HG03558 (cell line): ENCODE measurements around the gene KIFC1.

Experiments used
- ATAC-seq: cut with Tn5 transposase; IDR thresholded peaks from one replicate; pipeline ENCODE4 v1.9.1; 2021; ENCODE audit warnings: moderate number of reproducible peaks; ENCODE audit not compliant: unreplicated experiment; ENCODE audit errors: extremely low read depth

KIFC1 gene

DNA sequence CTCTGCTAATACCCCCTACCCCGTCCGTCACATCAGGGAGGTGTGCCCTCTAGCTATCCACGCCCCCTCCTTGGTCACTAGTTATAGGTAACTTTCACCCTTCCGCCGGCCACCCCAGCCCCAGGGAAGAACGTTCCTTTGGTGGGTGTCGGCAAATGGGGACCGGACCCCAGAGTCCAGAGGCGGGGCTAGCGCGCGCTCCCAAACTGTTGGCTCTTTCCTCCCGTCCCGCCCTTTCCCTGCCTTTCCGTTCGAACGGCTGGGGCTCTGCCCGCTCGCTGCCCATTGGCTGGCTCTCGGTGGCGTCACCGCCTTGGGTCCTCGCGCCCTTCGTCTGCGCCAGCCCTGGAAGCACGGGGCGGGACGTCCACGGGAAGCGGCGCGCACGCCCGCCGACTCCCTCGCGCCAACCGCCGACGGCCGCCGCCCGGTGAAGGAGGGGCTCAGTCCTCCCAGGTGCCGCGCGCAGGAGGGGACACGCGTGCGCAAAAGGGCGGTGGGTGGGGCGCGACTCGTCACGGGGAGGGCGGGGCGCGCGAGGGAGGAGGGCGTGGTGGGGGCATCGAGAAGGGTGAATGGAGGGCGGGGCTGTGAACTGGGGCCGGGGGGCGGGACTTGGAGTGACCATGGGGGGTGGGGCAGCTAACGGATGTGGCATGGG is 18.6 kb downstream of the KIFC1 start:
- peak; percentile 39 for ATAC-seq

DNA sequence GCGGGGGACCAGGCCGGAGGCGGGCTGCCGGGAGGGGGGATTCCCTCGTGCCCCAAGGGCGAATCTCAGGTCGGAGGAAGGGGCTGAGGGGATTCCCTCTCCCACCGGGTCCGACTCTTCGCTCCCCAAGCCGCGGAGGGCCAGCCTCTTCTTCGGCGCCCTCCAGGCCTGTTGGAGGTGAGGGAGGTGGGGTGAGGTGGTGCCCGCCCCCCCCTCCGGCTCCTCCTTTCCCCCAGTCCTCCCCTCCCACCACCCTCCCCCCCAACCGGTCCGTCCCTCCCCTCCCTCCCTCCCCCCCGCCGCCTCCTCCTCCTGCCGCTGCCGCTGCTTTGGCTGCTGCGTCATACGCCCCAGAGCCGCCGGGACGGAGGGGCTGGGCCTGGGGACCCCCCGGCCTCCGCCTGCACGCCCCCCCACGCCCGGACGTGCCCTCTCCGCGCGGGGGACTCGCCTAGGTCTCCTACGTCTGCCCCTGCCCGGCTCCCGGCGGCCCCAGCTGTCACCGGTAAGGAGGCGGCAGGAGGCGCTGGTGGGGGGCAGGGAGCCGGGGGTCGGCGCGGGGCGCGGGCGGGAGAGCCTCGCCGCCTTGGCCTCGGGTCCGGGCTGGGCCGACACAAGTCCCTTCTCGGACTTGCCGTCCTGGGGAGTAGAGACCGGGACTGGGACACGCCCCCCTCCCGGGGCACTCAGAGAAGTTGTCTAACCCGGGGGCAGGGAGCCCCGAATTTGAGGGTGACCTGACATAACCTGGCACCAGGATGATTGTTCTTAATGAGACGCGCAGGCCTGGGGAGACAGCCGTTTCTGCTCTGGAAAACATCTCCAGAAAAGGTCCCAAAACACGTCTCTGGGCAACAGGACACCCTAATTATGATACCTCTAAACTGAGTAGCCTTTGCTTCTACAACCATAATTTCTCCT is 19.3 kb downstream of the KIFC1 start, which contains the start of gene PHF1:
TSS of gene PHF1 (plus strand) at position 304 of the 921 bp plus-strand sequence. CDS start 1,250 bp downstream, outside the sequence.
- peak; percentile 13 for ATAC-seq

- ATAC-seq = no peak
Observed at GRCh38 chr6:33411632-33412005, 20.0 kb downstream of the KIFC1 start.

DNA sequence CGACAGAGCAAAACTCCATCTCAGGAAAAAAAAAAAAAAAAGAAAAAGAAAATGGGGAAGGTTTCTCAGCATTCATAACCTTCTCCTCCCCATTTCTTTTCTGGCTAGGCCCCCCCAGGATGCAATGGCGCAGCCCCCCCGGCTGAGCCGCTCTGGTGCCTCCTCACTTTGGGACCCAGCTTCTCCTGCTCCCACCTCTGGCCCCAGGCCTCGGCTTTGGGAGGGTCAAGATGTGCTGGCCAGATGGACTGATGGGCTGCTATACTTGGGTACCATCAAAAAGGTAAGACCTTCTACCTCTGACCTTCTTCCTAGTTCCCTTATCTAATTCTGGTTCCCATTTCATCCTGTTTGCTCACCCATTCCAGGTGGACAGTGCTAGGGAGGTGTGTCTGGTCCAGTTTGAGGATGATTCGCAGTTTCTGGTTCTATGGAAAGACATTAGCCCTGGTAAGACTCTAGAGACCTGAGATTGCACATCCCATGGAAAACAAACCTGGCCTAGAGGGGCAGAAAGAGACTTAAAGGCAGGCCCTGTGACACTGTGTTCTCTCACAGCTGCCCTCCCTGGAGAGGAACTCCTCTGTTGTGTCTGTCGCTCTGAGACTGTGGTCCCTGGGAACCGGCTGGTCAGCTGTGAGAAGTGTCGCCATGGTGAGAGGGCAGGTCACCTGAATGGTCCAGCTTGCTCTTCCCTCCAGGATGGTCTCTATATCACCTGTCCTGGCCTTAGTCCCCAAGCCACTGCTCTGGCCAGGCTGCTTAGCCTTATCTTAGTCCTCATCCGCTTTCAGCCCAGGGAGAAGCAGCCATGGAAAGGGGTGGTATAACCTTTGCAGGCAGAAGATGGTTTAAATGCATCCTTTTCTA is 20.8 kb downstream of the KIFC1 start:
- ATAC-seq = no peak

GRCh38 chr6:33413241-33414120 is 21.9 kb downstream of the KIFC1 start:
- no peak for ATAC-seq

- no peak for ATAC-seq
Observed at GRCh38 chr6:33414592-33415271, 23.1 kb downstream of the KIFC1 start.

GRCh38 chr6:33415831-33416230 is 24.2 kb downstream of the KIFC1 start:
- ATAC-seq = no peak

DNA sequence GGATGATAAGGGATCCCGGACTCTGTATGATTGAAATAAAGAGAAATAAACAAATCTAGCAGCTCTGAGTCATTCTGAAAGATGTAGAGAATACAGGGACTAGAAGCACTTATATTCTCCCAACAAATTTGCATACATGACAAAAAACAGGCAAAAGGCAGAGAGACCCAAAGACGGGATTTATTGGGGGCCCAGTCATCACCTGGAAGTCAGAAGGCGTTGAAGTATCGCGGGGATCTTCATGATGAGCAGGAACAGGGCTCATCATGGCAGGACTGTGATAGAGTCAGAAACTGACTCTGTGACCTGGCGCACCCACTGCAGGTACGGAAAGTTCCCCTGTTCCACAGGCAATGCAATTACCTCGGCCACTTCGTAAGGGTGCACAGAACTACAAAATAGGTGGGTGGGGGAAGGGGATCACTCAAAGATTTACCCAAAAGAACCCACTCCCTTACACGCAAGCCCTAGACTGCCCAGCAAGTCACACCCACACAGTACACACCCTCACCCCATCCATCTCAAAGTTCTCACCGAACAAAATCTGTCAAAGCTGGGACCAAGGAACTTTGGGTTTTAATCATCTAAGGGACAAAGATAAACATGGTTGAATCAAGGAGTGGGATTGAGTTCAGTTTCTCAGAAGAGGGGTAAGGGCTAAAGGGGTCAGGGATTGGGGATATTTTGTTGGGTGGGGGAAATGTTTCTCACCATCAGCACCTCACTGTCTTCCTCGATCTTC is 24.9 kb downstream of the KIFC1 start:
- no peak for ATAC-seq

DNA sequence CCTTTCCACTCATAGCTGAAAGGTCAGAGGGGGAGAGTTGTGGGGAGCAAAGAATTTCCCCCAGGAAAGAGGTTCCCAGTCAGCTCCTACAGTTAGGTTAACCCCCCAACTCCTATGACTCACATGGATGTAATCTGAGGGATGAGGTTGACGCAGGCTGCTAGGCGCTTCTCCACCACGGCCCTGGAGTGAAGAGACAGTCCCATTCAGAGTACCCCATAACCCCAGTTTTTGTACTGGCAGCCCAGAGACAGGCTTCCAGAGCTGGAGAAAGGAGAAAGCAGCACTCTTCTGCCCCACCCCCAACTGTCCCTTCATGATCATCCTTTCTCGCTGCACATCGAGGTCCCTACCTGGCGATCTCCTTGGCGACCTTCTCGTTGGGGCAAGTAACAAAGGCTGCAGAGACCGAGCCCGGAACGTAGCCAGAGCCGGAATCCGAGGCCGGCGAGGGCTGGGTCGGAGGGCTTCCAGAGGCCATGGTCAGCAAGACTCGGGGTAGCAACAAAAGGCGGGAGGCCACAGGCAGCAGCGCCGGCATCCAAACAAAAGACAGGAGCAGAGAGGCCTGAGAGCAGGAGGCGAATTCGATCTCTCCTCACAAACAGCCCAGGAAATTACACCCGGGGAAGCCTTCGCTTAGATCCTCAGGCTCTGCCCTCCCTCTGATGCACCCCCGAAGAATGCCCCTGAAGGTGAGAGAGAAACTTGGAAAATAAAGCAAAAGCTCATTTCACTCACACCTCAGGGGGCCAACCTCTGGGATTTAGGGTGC is 25.7 kb downstream of the KIFC1 start:
- ATAC-seq = no peak

- ATAC-seq = peak; percentile 55
Observed at GRCh38 chr6:33417903-33418689, 26.5 kb downstream of the KIFC1 start, which contains the start of gene CUTA. CUTA (minus strand) TSS chr6:33418107; CDS start chr6:33418000, 107 bp downstream.

- no peak for ATAC-seq
Observed at GRCh38 chr6:33418690-33419291, 27.2 kb downstream of the KIFC1 start.

DNA sequence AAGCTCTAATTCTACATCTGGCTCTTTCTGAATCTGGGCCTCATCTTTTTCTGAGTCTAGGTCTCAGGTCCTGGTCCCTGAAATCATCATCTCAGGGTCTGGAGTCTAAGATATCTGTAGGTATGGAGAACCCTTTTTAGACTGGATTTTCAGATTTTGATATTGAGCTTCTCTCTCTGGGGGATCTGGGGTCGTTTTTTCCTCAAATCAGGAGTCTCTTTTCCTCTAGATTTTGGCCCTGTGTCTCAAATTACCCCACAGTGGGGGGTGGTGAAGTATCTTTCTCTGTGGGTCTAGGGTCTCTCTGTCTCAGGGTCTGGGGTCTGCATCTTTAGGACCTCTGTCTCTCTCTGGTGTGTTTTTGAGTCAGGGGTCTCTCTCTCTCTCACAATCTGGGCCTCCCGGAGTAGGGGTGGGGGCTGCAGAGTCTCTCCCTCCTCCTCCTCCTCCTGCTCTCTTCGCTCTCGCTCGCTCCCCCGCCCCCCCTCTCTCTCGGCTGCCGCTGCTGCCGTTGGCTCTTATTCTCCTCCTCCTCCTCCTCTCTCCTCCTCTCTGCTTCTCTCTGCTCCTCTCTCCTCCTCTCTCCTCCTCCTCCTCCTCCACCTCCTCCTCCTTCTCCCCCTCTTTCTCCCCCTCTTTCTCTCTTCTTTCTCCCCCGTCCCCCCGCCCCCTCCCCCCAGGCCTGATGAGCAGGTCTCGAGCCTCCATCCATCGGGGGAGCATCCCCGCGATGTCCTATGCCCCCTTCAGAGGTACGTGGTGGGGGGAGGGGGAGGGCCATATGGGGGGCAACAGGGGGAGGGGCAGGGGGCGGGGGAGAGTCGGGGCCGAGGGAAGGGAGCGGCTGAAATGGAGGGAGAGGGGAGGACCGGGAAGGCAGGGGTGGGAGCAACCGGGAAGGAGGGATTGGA is 28.2 kb downstream of the KIFC1 start, which contains the start of gene SYNGAP1:
TSS of gene SYNGAP1 (plus strand) at position 486 of the 911 bp plus-strand sequence. CDS start at position 686, 200 bp downstream.
- ATAC-seq = no peak

DNA sequence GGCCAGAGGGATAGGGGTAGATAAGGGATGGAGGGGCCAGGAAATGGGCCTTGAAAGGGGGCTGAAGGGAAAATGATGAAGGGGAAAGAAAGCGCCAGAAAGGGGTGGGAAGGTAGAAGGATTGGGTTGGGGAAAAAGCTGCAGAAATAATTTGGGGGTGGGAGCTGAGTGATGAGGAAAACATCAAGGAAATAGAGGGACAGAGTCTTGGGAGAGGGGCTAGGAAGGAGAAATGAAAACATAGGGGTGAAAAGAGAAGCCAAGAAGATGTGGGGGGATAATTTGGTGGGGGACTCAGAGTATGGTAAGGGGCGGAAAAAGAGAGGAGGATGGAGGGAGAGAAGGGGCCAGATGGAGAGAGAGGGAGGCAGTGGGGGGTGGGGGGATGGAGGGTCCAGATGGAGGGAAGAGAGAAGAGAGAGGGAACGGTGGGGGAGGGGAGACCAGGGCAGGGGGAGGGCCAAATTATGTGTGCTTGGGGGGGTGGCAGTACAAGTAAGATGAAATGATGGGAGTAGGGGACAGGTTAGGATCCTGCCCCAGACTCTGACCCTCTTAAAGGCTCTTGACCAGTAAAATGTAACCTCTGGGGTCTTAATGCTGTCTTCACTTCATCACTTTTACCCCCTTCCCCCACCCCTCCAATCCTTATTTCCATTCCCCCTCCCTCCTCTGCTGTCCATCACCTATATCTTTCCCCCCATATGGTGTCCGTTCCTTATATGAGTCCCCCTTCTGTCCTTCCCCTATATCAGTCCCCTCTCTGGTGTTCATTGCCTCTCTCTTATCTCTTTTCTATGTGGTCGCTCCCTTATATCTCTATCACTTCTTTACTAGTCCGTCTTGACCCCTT is 29.1 kb downstream of the KIFC1 start:
- no peak for ATAC-seq

DNA sequence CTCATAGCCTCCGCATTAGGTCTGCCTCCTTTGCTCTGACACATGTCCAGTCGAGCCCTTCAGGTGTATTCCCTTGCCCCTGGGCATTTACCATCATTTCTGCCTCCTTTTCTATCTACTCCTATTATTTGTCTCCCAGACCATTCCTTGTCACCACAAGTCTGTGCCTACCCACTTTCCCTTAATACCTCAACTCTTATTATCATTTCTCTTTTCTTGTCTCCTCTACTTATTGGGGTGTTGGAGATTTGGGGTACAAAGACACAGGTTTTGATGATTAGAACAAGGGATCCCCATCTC is 29.7 kb downstream of the KIFC1 start:
- ATAC-seq = no peak
